ENCODE measurements around the gene CNIH2. TPM values are rescaled to one million over a fixed set of nuclear protein-coding genes. Genes with fewer than 3 reads are reported as not detected.

The CNIH2 gene
- total and polyA plus RNA-seq, 7 experiments from 2014 or later: 1.3 to 12.3 (median 2.9) TPM; not detected in 2

GRCh38 chr11:66268244-66268951, 9.6 kb upstream of the CNIH2 start, which contains the start of gene RAB1B:
RAB1B (plus strand) TSS chr11:66268639; CDS start chr11:66268680, 41 bp downstream.
- peak within 1 kb of the TSS; percentile 90 for H3K27ac ChIP-seq (ENCODE audit: low read depth, low read length)
- H3K4me1 ChIP-seq (ENCODE audit: control insufficient read depth in 2 of 2, insufficient read depth in 2 of 2, low read length in 2 of 2): peaks cover 16 to 38% of the 10 kb centered on the region in 2 donors
- H3K27me3 Mint-ChIP-seq: peaks cover 0 to 3% (median 0%) of the 10 kb centered on the region in 5 donors
- peaks cover 25 to 47% (median 33%) of the 10 kb centered on the region in 7 donors for H3K4me1 Mint-ChIP-seq
- no peaks in the 10 kb centered on the region for H3K9me3 ChIP-seq (ENCODE audit: control insufficient read depth in 2 of 3, low read length in 3 of 3)
- DNase-seq: peak; percentile 99 to 100 (median 99)
- intact Hi-C loops (cut with micrococcal nuclease): loop anchor here (1.0 to 10.0 kb wide), 18 partner anchors 10 to 1346 kb away; partner anchors contain the start of genes BRMS1 (in 2 of the 2), YIF1A (in 2 of the 2), B4GAT1 (in 1 of the 2) and BANF1 (in 1 of the 2)
- ATAC-seq: peak; percentile 89
- peak within 1 kb of the TSS; percentile 88 to 100 (median 95) for H3K4me3 Mint-ChIP-seq
- ChIA-PET CTCF (interaction anchor here (0.5 to 1.5 kb wide), 7 partner anchors 8 to 956 kb away, joined by 3 to 6 read pairs (median 3); no protein-coding TSS in a partner anchor), POLR2A (interaction anchor here (0.7 to 6.3 kb wide), 11 partner anchors 12 to 1133 kb away, joined by 3 to 56 read pairs (median 3); partner anchors contain the start of genes CNIH2, PCNX3, YIF1A and ZNRD2)
- no peaks in the 10 kb centered on the region for H3K27me3 ChIP-seq (ENCODE audit: control insufficient read depth in 2 of 2, insufficient read depth in 2 of 2, low read length in 2 of 2)
- peaks cover 9 to 50% (median 14%) of the 10 kb centered on the region in 3 experiments for H3K36me3 ChIP-seq (ENCODE audit: control insufficient read depth in 2 of 3, insufficient read depth in 3 of 3, low read length in 3 of 3)
- peak within 1 kb of the TSS; percentile 91 for H3K4me3 ChIP-seq (ENCODE audit: low read length)
- H3K27ac Mint-ChIP-seq: peak within 1 kb of the TSS; percentile 95 to 99 (median 97)
- H3K9me3 Mint-ChIP-seq: peaks cover 0 to 5% (median 0%) of the 10 kb centered on the region in 11 donors
- H3K36me3 Mint-ChIP-seq: peaks cover 1 to 18% (median 6%) of the 10 kb centered on the region in 5 donors

- H3K27ac ChIP-seq (ENCODE audit: low read depth, low read length): peak overlapping the region; percentile 90
- H3K27ac Mint-ChIP-seq: peak overlapping the region; percentile 87 to 99 (median 97)
- peaks cover 7 to 24% (median 10%) of the 10 kb centered on the region in 5 donors for H3K36me3 Mint-ChIP-seq
- peaks cover 16 to 44% of the 10 kb centered on the region in 2 donors for H3K4me1 ChIP-seq (ENCODE audit: control insufficient read depth in 2 of 2, insufficient read depth in 2 of 2, low read length in 2 of 2)
- CTCF ChIA-PET: interaction anchor here (0.5 to 1.4 kb wide), 5 partner anchors 12 to 956 kb away, joined by 3 to 4 read pairs (median 3); no protein-coding TSS in a partner anchor
- peak overlapping the region; percentile 91 for H3K4me3 ChIP-seq (ENCODE audit: low read length)
- POLR2A ChIA-PET: interaction anchor here (1.4 to 6.3 kb wide), 4 partner anchors 11 to 1134 kb away, joined by 3 to 56 read pairs (median 16); partner anchors contain the start of genes CNIH2 and YIF1A
- peaks cover 28 to 50% (median 36%) of the 10 kb centered on the region in 7 donors for H3K4me1 Mint-ChIP-seq
- no peaks in the 10 kb centered on the region for H3K9me3 ChIP-seq (ENCODE audit: control insufficient read depth in 2 of 3, low read length in 3 of 3)
- DNase-seq: peak in 1 of 9 donors; percentile 23
- peak overlapping the region; percentile 88 to 100 (median 95) for H3K4me3 Mint-ChIP-seq
- no peaks in the 10 kb centered on the region for H3K27me3 ChIP-seq (ENCODE audit: control insufficient read depth in 2 of 2, insufficient read depth in 2 of 2, low read length in 2 of 2)
- peaks cover 0 to 5% (median 0%) of the 10 kb centered on the region in 11 donors for H3K9me3 Mint-ChIP-seq
- H3K27me3 Mint-ChIP-seq: peaks cover 0 to 3% (median 0%) of the 10 kb centered on the region in 5 donors
- ATAC-seq: no peak
- peaks cover 10 to 50% (median 14%) of the 10 kb centered on the region in 3 experiments for H3K36me3 ChIP-seq (ENCODE audit: control insufficient read depth in 2 of 3, insufficient read depth in 3 of 3, low read length in 3 of 3)
- intact Hi-C loops (cut with micrococcal nuclease): loop anchor here (1.0 to 10.0 kb wide), 19 partner anchors 8 to 1347 kb away; partner anchors contain the start of genes BRMS1 (in 2 of the 2), YIF1A (in 2 of the 2), B4GAT1 (in 1 of the 2) and BANF1 (in 1 of the 2)
Observed at GRCh38 chr11:66268952-66269905, 8.7 kb upstream of the CNIH2 start.

- H3K4me1 ChIP-seq (ENCODE audit: control insufficient read depth in 2 of 2, insufficient read depth in 2 of 2, low read length in 2 of 2): peaks cover 16 to 46% of the 10 kb centered on the region in 2 donors
- Mint-ChIP-seq H3K9me3 (peaks cover 0 to 5% (median 0%) of the 10 kb centered on the region in 11 donors), H3K4me1 (peaks cover 27 to 50% (median 38%) of the 10 kb centered on the region in 7 donors), H3K27me3 (peaks cover 0 to 3% (median 0%) of the 10 kb centered on the region in 5 donors), H3K4me3 (peak overlapping the region in 2 of 10 donors; percentile 35 to 75), H3K36me3 (peaks cover 8 to 21% (median 11%) of the 10 kb centered on the region in 5 donors), H3K27ac (peak overlapping the region in 3 of 9 donors; percentile 65 to 80 (median 72))
- DNase-seq: no peak
- no peak overlapping the region for H3K27ac ChIP-seq (ENCODE audit: low read depth, low read length)
- no peak for ATAC-seq
- ChIA-PET POLR2A (interaction anchor here (0.8 to 6.3 kb wide), 2 partner anchors 8 to 17 kb away, joined by 3 to 56 read pairs; partner anchors contain the start of genes CNIH2 and YIF1A), CTCF (interaction anchor here (0.7 to 1.9 kb wide), 5 partner anchors 9 to 376 kb away, joined by 3 to 5 read pairs (median 4); no protein-coding TSS in a partner anchor)
- H3K4me3 ChIP-seq (ENCODE audit: low read length): no peak overlapping the region
- no peaks in the 10 kb centered on the region for H3K9me3 ChIP-seq (ENCODE audit: control insufficient read depth in 2 of 3, low read length in 3 of 3)
- intact Hi-C loops (cut with micrococcal nuclease): no loop called here
- H3K36me3 ChIP-seq (ENCODE audit: control insufficient read depth in 2 of 3, insufficient read depth in 3 of 3, low read length in 3 of 3): peaks cover 10 to 56% (median 14%) of the 10 kb centered on the region in 3 experiments
- no peaks in the 10 kb centered on the region for H3K27me3 ChIP-seq (ENCODE audit: control insufficient read depth in 2 of 2, insufficient read depth in 2 of 2, low read length in 2 of 2)
Observed at GRCh38 chr11:66271816-66272215, 6.2 kb upstream of the CNIH2 start.

DNA sequence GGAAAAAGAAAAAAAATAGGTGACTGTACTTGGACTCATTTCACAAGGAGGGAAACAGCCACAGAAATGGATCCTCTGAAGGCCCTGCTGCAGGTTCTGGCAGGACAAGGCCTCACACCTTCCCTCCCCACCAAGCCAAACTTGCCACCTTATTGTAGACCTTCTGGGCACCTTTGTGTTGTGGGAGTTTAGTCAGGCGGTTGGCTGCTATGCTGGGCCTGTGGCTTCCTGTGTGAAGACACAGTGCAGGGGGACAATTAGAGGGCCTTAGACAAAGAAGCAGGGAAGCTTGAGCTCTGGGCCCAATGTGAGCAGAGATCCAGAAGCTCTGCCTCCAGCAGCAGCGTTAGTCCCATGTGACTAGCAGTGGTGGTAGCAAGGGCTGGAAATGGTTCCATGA, 5.4 kb upstream of the CNIH2 start:
- Mint-ChIP-seq H3K27ac (peak overlapping the region in 4 of 9 donors; percentile 8 to 53 (median 38)), H3K4me3 (peak overlapping the region in 1 of 10 donors; percentile 44), H3K4me1 (peaks cover 24 to 52% (median 36%) of the 10 kb centered on the region in 7 donors), H3K27me3 (peaks cover 0 to 3% (median 0%) of the 10 kb centered on the region in 5 donors), H3K9me3 (peaks cover 0 to 5% (median 0%) of the 10 kb centered on the region in 11 donors), H3K36me3 (peaks cover 8 to 23% (median 11%) of the 10 kb centered on the region in 5 donors)
- ChIA-PET POLR2A (interaction anchor here (0.8 to 6.3 kb wide), 2 partner anchors 7 to 16 kb away, joined by 3 to 56 read pairs; partner anchors contain the start of genes CNIH2 and YIF1A), CTCF (interaction anchor here (0.7 to 1.9 kb wide), 3 partner anchors 8 to 39 kb away, joined by 3 to 5 read pairs (median 4); no protein-coding TSS in a partner anchor)
- ATAC-seq (no peak), DNase-seq (no peak)
- intact Hi-C loops (cut with micrococcal nuclease): no loop called here
- Histone ChIP-seq H3K9me3 (ENCODE audit: control insufficient read depth in 2 of 3, low read length in 3 of 3) (no peaks in the 10 kb centered on the region), H3K4me3 (ENCODE audit: low read length) (peak overlapping the region; percentile 27), H3K4me1 (ENCODE audit: control insufficient read depth in 2 of 2, insufficient read depth in 2 of 2, low read length in 2 of 2) (peaks cover 19 to 46% of the 10 kb centered on the region in 2 donors), H3K27ac (ENCODE audit: low read depth, low read length) (no peak overlapping the region), H3K36me3 (ENCODE audit: control insufficient read depth in 2 of 3, insufficient read depth in 3 of 3, low read length in 3 of 3) (peaks cover 10 to 56% (median 14%) of the 10 kb centered on the region in 3 experiments), H3K27me3 (ENCODE audit: control insufficient read depth in 2 of 2, insufficient read depth in 2 of 2, low read length in 2 of 2) (no peaks in the 10 kb centered on the region)

- Histone ChIP-seq H3K4me1 (ENCODE audit: control insufficient read depth in 2 of 2, insufficient read depth in 2 of 2, low read length in 2 of 2) (peaks cover 27 to 46% of the 10 kb centered on the region in 2 donors), H3K9me3 (ENCODE audit: control insufficient read depth in 2 of 3, low read length in 3 of 3) (no peaks in the 10 kb centered on the region), H3K27ac (ENCODE audit: low read depth, low read length) (no peak overlapping the region), H3K36me3 (ENCODE audit: control insufficient read depth in 2 of 3, insufficient read depth in 3 of 3, low read length in 3 of 3) (peaks cover 10 to 51% (median 14%) of the 10 kb centered on the region in 3 experiments), H3K27me3 (ENCODE audit: control insufficient read depth in 2 of 2, insufficient read depth in 2 of 2, low read length in 2 of 2) (no peaks in the 10 kb centered on the region), H3K4me3 (ENCODE audit: low read length) (no peak overlapping the region)
- Mint-ChIP-seq H3K27me3 (peaks cover 0 to 7% (median 0%) of the 10 kb centered on the region in 5 donors), H3K27ac (peak overlapping the region in 1 of 9 donors; percentile 58), H3K9me3 (no peaks in the 10 kb centered on the region), H3K36me3 (peaks cover 8 to 21% (median 11%) of the 10 kb centered on the region in 5 donors), H3K4me1 (peaks cover 18 to 50% (median 33%) of the 10 kb centered on the region in 7 donors), H3K4me3 (no peak overlapping the region)
- intact Hi-C loops (cut with micrococcal nuclease): no loop called here
- DNase-seq (no peak), ATAC-seq (no peak)
- POLR2A ChIA-PET: no interaction called here
- CTCF ChIA-PET: interaction anchor here (0.6 kb wide), 1 partner anchor 138 kb away, joined by 3 read pairs; no protein-coding TSS in a partner anchor
Observed at GRCh38 chr11:66274219-66274618, 3.8 kb upstream of the CNIH2 start.

Measured in naive thymus-derived CD4-positive, alpha-beta T cell (primary cell).